OCI-LY7 (cell line): ENCODE data around the gene METTL1.

Experiments
- EZH2phosphoT487 ChIP-seq: fragments of 200-600 bp; sonication (generic); IDR thresholded peaks from 2 replicates; pipeline ENCODE4 v1.6.1; 2018; ENCODE audit warnings: low read depth, borderline replicate concordance, mild to moderate bottlenecking, mixed run types, antibody characterized with exemption, low read length, moderate library complexity, mixed read lengths
- TF ChIP-seq, protein P1 (sequence below): fragments of 200-600 bp; sonication (generic); conservative IDR thresholded peaks from 2 replicates; pipeline ENCODE4 v1.5.1; 2014; ENCODE audit warnings: mild to moderate bottlenecking, antibody characterized with exemption, low read length, moderate library complexity, mixed read lengths

DNA sequence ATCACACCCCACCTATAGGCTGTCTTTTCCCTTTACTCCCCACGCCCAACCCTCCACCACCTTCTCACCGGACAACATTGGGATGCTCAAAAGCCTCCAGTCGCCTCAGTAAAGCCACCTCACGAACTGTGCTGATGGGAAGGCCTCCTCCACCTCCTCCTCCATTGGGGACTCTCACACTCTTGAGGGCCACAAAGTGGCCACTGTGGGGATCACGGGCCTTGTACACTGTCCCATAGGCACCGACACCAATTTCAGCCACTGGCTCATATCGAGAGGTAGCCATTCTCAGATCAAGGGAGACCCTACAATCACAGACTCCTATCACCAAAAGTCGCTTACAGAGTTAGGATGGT, 20.5 kb downstream of the METTL1 start:
- TF ChIP-seq EZH2phosphoT487 = no peak
- TF ChIP-seq, protein P1, sequence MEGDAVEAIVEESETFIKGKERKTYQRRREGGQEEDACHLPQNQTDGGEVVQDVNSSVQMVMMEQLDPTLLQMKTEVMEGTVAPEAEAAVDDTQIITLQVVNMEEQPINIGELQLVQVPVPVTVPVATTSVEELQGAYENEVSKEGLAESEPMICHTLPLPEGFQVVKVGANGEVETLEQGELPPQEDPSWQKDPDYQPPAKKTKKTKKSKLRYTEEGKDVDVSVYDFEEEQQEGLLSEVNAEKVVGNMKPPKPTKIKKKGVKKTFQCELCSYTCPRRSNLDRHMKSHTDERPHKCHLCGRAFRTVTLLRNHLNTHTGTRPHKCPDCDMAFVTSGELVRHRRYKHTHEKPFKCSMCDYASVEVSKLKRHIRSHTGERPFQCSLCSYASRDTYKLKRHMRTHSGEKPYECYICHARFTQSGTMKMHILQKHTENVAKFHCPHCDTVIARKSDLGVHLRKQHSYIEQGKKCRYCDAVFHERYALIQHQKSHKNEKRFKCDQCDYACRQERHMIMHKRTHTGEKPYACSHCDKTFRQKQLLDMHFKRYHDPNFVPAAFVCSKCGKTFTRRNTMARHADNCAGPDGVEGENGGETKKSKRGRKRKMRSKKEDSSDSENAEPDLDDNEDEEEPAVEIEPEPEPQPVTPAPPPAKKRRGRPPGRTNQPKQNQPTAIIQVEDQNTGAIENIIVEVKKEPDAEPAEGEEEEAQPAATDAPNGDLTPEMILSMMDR = no peak
